Natural killer cell (primary cell): ENCODE results near the gene P2RY6. TPM values are rescaled to one million over a fixed set of nuclear protein-coding genes. Genes with fewer than 3 reads are reported as not detected.

ENCODE experiments used
- ATAC-seq, 3 donors: fragments of 150-1000 bp in 2 of 3; fragments of 200-7000 bp in 1 of 3; cut with Tn5 transposase; 1 replicate in 1 of 3; 2 replicates in 2 of 3; pipeline ENCODE4 v1.10.0; 2021; ENCODE audit warnings: mild to moderate bottlenecking in 2 of 3, moderate library complexity in 2 of 3
- DNase-seq, 2 donors: peaks; one replicate each; pipeline versions ENCODE4 v3.0.0 to v3.0.0-alpha.2; 2013 to 2021; ENCODE audit warnings: mixed read lengths in 1 of 2
- H3K27ac ChIP-seq: one replicate; pipeline ENCODE4 v1.5.1; 2013; ENCODE audit warnings: mild to moderate bottlenecking, low read length
- H3K27me3 ChIP-seq: one replicate; pipeline ENCODE4 v1.6.1; 2013; ENCODE audit warnings: low read length; ENCODE audit not compliant: control insufficient read depth, insufficient read depth
- H3K36me3 ChIP-seq: one replicate; pipeline ENCODE4 v1.6.1; 2013; ENCODE audit warnings: low read length; ENCODE audit not compliant: control insufficient read depth, insufficient read depth
- H3K4me1 ChIP-seq: one replicate; pipeline ENCODE4 v1.6.1; 2013; ENCODE audit warnings: low read length; ENCODE audit not compliant: control insufficient read depth, insufficient read depth
- H3K4me3 ChIP-seq: one replicate; pipeline ENCODE4 v1.5.1; 2013; ENCODE audit warnings: low read length
- H3K9me3 ChIP-seq: one replicate; pipeline ENCODE4 v1.6.1; 2013; ENCODE audit warnings: low read length; ENCODE audit not compliant: control insufficient read depth, insufficient read depth
- H3K27ac Mint-ChIP-seq, 2 donors: one replicate each; pipeline ENCODE4 v1.8.0; 2022; ENCODE audit warnings: mild to moderate bottlenecking in 2 of 2, mixed read lengths in 2 of 2, moderate library complexity in 1 of 2
- H3K27me3 Mint-ChIP-seq, 2 donors: one replicate each; pipeline ENCODE4 v1.8.0; 2022; ENCODE audit warnings: low read depth in 2 of 2, mixed read lengths in 2 of 2
- H3K36me3 Mint-ChIP-seq: one replicate; pipeline ENCODE4 v1.8.0; 2022; ENCODE audit warnings: mixed read lengths
- H3K4me1 Mint-ChIP-seq, 2 donors: one replicate each; pipeline ENCODE4 v1.8.0; 2022; ENCODE audit warnings: mixed read lengths in 2 of 2
- H3K4me3 Mint-ChIP-seq: one replicate; pipeline ENCODE4 v1.8.0; 2022; ENCODE audit warnings: mild to moderate bottlenecking, moderate library complexity, mixed read lengths
- H3K9me3 Mint-ChIP-seq, 2 donors: one replicate each; pipeline ENCODE4 v1.8.0; 2022; ENCODE audit warnings: mixed read lengths in 2 of 2
- CTCF ChIP-seq: fragments of 200-600 bp; IDR thresholded peaks from one replicate; pipeline ENCODE4 v1.8.0; 2022; ENCODE audit warnings: antibody characterized with exemption
- WGBS: methylation state at CpG from one replicate; pipeline ENCODE4 v1.1.7; 2013; ENCODE audit warnings: missing lambda C conversion rate; ENCODE audit not compliant: insufficient coverage; 5-methylcytosine and 5-hydroxymethylcytosine counted together
- intact Hi-C: fragments of 100-400 bp; cut with micrococcal nuclease; formaldehyde crosslinking; loops from one replicate; pipeline ENCODE4 v1.14.2; 2022
- total RNA-seq, 4 donors: library from RNA; stranded (reverse); fragments of 120-200 nt in 1 of 4; gene quantifications; one replicate each; pipeline versions ENCODE4 v1.2.3 to v1.2.4, GENCODE V29; 2013 to 2022

The P2RY6 gene
- total RNA-seq, 3 donors from 2014 or later (not counting 1 experiment from before 2014, with no cell fraction given) = 0.24 to 0.40 TPM; not detected in 1

- Histone ChIP-seq H3K4me3 (no peak overlapping the region), H3K36me3 (no peaks in the 10 kb centered on the region), H3K27ac (no peak overlapping the region), H3K4me1 (peaks cover 14% of the 10 kb centered on the region), H3K27me3 (peaks cover 5% of the 10 kb centered on the region), H3K9me3 (no peaks in the 10 kb centered on the region)
- no peak for DNase-seq
- intact Hi-C loops = no loop called here
- no peak overlapping the region for H3K4me3 Mint-ChIP-seq
- peaks cover 27 to 31% of the 10 kb centered on the region in 2 donors for H3K27me3 Mint-ChIP-seq
- no peak overlapping the region for H3K27ac Mint-ChIP-seq
- WGBS = 83% methylated on average over 8 of the region's 8 CpGs
- TF ChIP-seq CTCF = no peak
- H3K36me3 Mint-ChIP-seq = no peaks in the 10 kb centered on the region
- no peaks in the 10 kb centered on the region for H3K9me3 Mint-ChIP-seq
- no peak for ATAC-seq
- H3K4me1 Mint-ChIP-seq = no peaks in the 10 kb centered on the region
Observed at GRCh38 chr11:73267906-73268540, 4.1 kb upstream of the P2RY6 start.

GRCh38 chr11:73268671-73269271 lies 3.4 kb upstream of the P2RY6 start:
- 93% methylated on average over 8 of the region's 8 CpGs for WGBS
- H3K4me3 Mint-ChIP-seq = no peak overlapping the region
- peaks cover 21 to 24% of the 10 kb centered on the region in 2 donors for H3K27me3 Mint-ChIP-seq
- Histone ChIP-seq H3K27me3 (peaks cover 3% of the 10 kb centered on the region), H3K4me1 (peaks cover 14% of the 10 kb centered on the region), H3K36me3 (no peaks in the 10 kb centered on the region), H3K4me3 (no peak overlapping the region), H3K27ac (no peak overlapping the region), H3K9me3 (no peaks in the 10 kb centered on the region)
- ATAC-seq = no peak
- no peak for DNase-seq
- no peaks in the 10 kb centered on the region for H3K9me3 Mint-ChIP-seq
- no peaks in the 10 kb centered on the region for H3K4me1 Mint-ChIP-seq
- no peak for TF ChIP-seq CTCF
- H3K27ac Mint-ChIP-seq = no peak overlapping the region
- intact Hi-C loops = no loop called here
- H3K36me3 Mint-ChIP-seq = no peaks in the 10 kb centered on the region

GRCh38 chr11:73269459-73270015 lies 2.6 kb upstream of the P2RY6 start:
- Mint-ChIP-seq H3K9me3 (no peaks in the 10 kb centered on the region), H3K27ac (no peak overlapping the region), H3K4me1 (no peaks in the 10 kb centered on the region), H3K27me3 (peaks cover 20 to 22% of the 10 kb centered on the region in 2 donors), H3K4me3 (no peak overlapping the region), H3K36me3 (no peaks in the 10 kb centered on the region)
- Histone ChIP-seq H3K27ac (no peak overlapping the region), H3K27me3 (no peaks in the 10 kb centered on the region), H3K4me3 (no peak overlapping the region), H3K4me1 (peaks cover 14% of the 10 kb centered on the region), H3K9me3 (no peaks in the 10 kb centered on the region), H3K36me3 (no peaks in the 10 kb centered on the region)
- ATAC-seq = no peak
- intact Hi-C loops = no loop called here
- TF ChIP-seq CTCF = no peak
- WGBS = 90% methylated on average over 7 of the region's 7 CpGs
- DNase-seq = no peak
